ENCODE measurements around the gene PCSK7. TPM values are rescaled to one million over a fixed set of nuclear protein-coding genes. Genes with fewer than 3 reads are reported as not detected.

The PCSK7 gene
- total RNA-seq, 1 experiment from 2014 or later = 132 TPM

- Mint-ChIP-seq H3K4me1 (ENCODE audit: low read depth, unreplicated experiment) (peaks cover 11% of the 10 kb centered on the region), H3K9me3 (ENCODE audit: unreplicated experiment) (no peaks in the 10 kb centered on the region), H3K36me3 (ENCODE audit: insufficient read depth, unreplicated experiment) (peaks cover 19% of the 10 kb centered on the region), H3K27me3 (ENCODE audit: insufficient read depth, unreplicated experiment) (no peaks in the 10 kb centered on the region), H3K27ac (ENCODE audit: unreplicated experiment) (no peak overlapping the region), H3K4me3 (ENCODE audit: unreplicated experiment) (no peak overlapping the region)
- no peak for TF ChIP-seq CTCF (IDR thresholded peaks at IDR 0.05; ENCODE audit: insufficient read depth in 1 of 2, low read depth in 1 of 2, low read length in 1 of 2, severe bottlenecking in 1 of 2, unreplicated experiment in 1 of 2)
- Histone ChIP-seq H3K36me3 (ENCODE audit: control insufficient read depth, insufficient read depth, low read length) (peaks cover 12% of the 10 kb centered on the region), H3K27me3 (replicated peaks; ENCODE audit: control insufficient read depth, insufficient read depth, low read length) (no peaks in the 10 kb centered on the region), H3K4me3 (ENCODE audit: low read depth, low read length) (no peak overlapping the region), H3K4me1 (peaks cover 12% of the 10 kb centered on the region), H3K9me3 (no peaks in the 10 kb centered on the region)
- DNase-seq = no peak
- BruUV-seq (replicated peaks) = no TSS peak
- ChIA-PET CTCF (no interaction called here), POLR2A (no interaction called here)
- intact Hi-C loops (cut with micrococcal nuclease; ENCODE audit: unreplicated experiment) = no loop called here
Measured at GRCh38 chr11:117187428-117187798, 44.5 kb downstream of the PCSK7 start.

GRCh38 chr11:117187007-117187406, 44.9 kb downstream of the PCSK7 start:
- Mint-ChIP-seq H3K4me3 (ENCODE audit: unreplicated experiment) (no peak overlapping the region), H3K9me3 (ENCODE audit: unreplicated experiment) (no peaks in the 10 kb centered on the region), H3K27me3 (ENCODE audit: insufficient read depth, unreplicated experiment) (no peaks in the 10 kb centered on the region), H3K36me3 (ENCODE audit: insufficient read depth, unreplicated experiment) (peaks cover 18% of the 10 kb centered on the region), H3K4me1 (ENCODE audit: low read depth, unreplicated experiment) (peaks cover 11% of the 10 kb centered on the region), H3K27ac (ENCODE audit: unreplicated experiment) (no peak overlapping the region)
- intact Hi-C loops (cut with micrococcal nuclease; ENCODE audit: unreplicated experiment) = no loop called here
- peaks cover 12% of the 10 kb centered on the region for H3K4me1 ChIP-seq
- H3K4me3 ChIP-seq (ENCODE audit: low read depth, low read length) = no peak overlapping the region
- ChIA-PET POLR2A (no interaction called here), CTCF (no interaction called here)
- TF ChIP-seq CTCF (IDR thresholded peaks at IDR 0.05; ENCODE audit: insufficient read depth in 1 of 2, low read depth in 1 of 2, low read length in 1 of 2, severe bottlenecking in 1 of 2, unreplicated experiment in 1 of 2) = no peak
- DNase-seq = no peak
- BruUV-seq (replicated peaks) = no TSS peak
- H3K27me3 ChIP-seq (replicated peaks; ENCODE audit: control insufficient read depth, insufficient read depth, low read length) = no peaks in the 10 kb centered on the region
- no peaks in the 10 kb centered on the region for H3K9me3 ChIP-seq
- peaks cover 16% of the 10 kb centered on the region for H3K36me3 ChIP-seq (ENCODE audit: control insufficient read depth, insufficient read depth, low read length)

GRCh38 chr11:117186431-117186761, 45.5 kb downstream of the PCSK7 start:
- TF ChIP-seq CTCF (IDR thresholded peaks at IDR 0.05; ENCODE audit: insufficient read depth in 1 of 2, low read depth in 1 of 2, low read length in 1 of 2, severe bottlenecking in 1 of 2, unreplicated experiment in 1 of 2) = no peak
- Mint-ChIP-seq H3K9me3 (ENCODE audit: unreplicated experiment) (no peaks in the 10 kb centered on the region), H3K27me3 (ENCODE audit: insufficient read depth, unreplicated experiment) (no peaks in the 10 kb centered on the region), H3K36me3 (ENCODE audit: insufficient read depth, unreplicated experiment) (peaks cover 23% of the 10 kb centered on the region), H3K4me1 (ENCODE audit: low read depth, unreplicated experiment) (peaks cover 11% of the 10 kb centered on the region), H3K4me3 (ENCODE audit: unreplicated experiment) (no peak overlapping the region), H3K27ac (ENCODE audit: unreplicated experiment) (no peak overlapping the region)
- Histone ChIP-seq H3K27me3 (replicated peaks; ENCODE audit: control insufficient read depth, insufficient read depth, low read length) (no peaks in the 10 kb centered on the region), H3K9me3 (no peaks in the 10 kb centered on the region), H3K4me3 (ENCODE audit: low read depth, low read length) (no peak overlapping the region), H3K36me3 (ENCODE audit: control insufficient read depth, insufficient read depth, low read length) (peaks cover 16% of the 10 kb centered on the region), H3K4me1 (peaks cover 12% of the 10 kb centered on the region)
- ChIA-PET CTCF (interaction anchor here (0.7 kb wide), 1 partner anchor 14 kb away, joined by 3 read pairs; no protein-coding TSS in a partner anchor), POLR2A (no interaction called here)
- BruUV-seq (replicated peaks) = no TSS peak
- no peak for DNase-seq
- intact Hi-C loops (cut with micrococcal nuclease; ENCODE audit: unreplicated experiment) = no loop called here

All from Caco-2 (cell line).